HG03039 (cell line): ENCODE data around the gene FBXL7.

ENCODE experiments used
- ATAC-seq: cut with Tn5 transposase; IDR thresholded peaks from one replicate; pipeline ENCODE4 v1.9.1; 2021; ENCODE audit warnings: mild to moderate bottlenecking, moderate library complexity; ENCODE audit not compliant: unreplicated experiment

The FBXL7 gene

GRCh38 chr5:15748266-15748665 lies 248.3 kb downstream of the FBXL7 start:
- ATAC-seq, result no peak

GRCh38 chr5:15752663-15753285 lies 252.8 kb downstream of the FBXL7 start:
- no peak for ATAC-seq

- no peak for ATAC-seq
These were observed 253.8 kb downstream of the FBXL7 start for GRCh38 chr5:15753752-15754151.

- ATAC-seq, result no peak
These were observed 257.1 kb downstream of the FBXL7 start for GRCh38 chr5:15757103-15757502.

DNA sequence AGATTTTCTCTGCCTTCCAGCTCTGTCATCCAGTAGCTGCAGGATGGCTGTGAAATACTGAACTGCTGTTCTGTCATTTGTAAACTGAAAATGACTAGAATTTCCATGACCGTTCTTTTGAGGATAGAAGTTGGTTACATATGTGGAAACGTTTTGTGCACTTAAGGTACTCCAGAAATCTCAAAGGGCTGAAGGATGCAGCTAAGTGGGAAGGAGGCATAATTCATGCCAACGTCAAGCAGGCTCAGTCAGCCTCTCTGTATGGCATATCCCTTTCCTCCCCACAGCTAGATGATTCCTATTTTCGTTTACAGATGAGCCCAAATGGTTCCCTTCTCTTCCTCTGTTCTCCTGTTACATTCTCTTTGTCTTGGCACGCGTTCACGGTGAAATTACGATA lies 257.6 kb downstream of the FBXL7 start:
- ATAC-seq, result no peak

GRCh38 chr5:15762668-15763067 lies 262.7 kb downstream of the FBXL7 start:
- no peak for ATAC-seq

GRCh38 chr5:15763754-15764153 lies 263.8 kb downstream of the FBXL7 start:
- ATAC-seq, result no peak

- no peak for ATAC-seq
These were observed 269.0 kb downstream of the FBXL7 start for GRCh38 chr5:15768936-15769335.

DNA sequence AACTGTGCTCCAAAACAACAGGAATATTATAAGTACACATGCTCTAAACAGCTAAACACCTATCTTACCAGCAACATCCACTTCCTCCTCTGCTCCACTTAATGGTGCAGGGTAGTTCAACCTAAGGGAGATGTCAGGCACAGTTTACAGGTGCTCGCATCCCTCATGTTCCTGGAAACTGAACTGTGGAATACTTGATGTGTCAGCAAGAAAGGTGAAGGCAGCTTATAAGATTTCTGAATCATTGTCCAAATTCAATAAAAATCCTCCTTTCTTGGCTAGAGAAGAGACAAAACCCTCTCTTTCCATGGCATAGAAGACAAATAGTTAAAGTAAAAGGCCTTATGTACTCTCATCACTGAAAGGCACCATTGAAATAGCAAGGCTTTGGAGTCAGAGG lies 272.2 kb downstream of the FBXL7 start:
- ATAC-seq, result no peak

DNA sequence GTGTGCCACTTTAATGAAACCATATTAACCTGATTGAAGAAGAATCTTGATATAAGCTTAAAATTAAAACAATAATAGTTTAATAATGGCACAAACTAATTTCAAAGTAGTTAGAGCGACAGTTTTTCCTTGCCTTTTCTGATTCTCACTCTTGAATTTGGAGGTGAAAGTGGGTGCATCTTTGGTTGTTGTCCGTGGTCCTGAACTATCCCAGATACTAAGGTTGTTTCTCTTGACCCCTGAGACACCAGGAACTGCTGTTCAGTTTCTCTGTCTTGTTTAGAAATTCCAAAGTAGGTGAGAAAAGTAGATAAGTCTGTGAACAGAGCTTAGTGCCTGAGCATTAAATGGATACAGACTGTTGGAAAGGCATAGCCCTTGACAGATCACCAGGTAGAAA lies 274.7 kb downstream of the FBXL7 start:
- no peak for ATAC-seq

GRCh38 chr5:15776346-15776745 lies 276.4 kb downstream of the FBXL7 start:
- no peak for ATAC-seq

DNA sequence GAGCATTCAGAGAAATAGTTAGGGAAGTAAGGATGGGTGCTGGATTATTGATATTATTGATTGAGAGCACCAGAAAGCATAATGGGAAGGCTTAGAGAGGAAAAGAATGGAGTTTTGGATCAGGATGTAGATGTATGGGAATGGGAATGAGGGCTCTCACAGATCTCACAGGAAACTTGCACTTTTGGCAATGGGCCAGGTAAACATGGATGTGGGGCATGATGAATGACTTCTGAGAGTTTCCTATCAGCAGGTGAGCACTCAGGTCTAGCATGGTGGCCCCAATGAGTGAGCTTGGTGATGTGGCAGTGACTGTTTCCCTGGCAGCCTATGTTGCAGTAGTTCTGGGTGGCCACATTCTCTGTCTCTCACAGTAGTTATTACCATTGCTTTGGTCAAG lies 283.8 kb downstream of the FBXL7 start:
- no peak for ATAC-seq

DNA sequence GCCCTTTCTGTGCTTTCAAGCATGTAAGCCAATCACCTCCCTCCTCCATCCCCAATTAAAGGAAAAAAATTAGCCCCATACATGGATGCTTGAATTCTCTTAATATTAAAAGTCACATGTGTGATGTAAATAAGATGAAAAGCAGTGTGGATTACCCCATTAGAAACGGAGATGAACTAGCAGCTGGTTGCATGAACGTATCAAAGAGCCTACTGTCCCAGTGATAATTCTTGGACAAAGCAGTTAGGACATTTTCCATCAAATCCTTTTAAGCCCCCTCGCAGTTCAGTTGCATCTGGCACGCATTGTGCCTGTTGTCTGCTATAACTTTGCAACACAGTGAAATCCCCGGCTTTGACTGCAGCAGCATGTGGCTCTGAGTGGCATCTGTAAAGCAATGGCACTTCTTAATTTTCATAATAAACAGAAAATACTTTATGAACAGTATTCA lies 285.6 kb downstream of the FBXL7 start:
- ATAC-seq, result no peak

DNA sequence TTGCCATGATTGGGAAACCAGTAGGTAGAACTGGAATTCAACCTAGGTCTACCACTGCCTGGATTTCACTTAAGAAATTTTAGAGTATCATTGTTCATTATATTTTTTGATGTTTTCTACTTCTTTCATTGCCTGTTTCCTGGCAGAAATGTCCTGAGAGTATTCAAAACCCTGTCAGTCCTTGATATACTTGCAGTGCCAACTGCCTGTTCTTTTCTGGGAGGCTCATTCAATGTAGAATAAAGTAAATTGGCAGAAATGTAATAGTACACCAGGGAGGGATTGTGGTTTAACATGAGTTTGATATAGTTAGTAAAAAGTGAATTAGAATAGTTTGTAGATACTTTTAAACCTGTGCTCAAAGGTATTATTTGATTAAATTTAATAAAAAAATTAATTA lies 286.3 kb downstream of the FBXL7 start:
- ATAC-seq, result no peak

DNA sequence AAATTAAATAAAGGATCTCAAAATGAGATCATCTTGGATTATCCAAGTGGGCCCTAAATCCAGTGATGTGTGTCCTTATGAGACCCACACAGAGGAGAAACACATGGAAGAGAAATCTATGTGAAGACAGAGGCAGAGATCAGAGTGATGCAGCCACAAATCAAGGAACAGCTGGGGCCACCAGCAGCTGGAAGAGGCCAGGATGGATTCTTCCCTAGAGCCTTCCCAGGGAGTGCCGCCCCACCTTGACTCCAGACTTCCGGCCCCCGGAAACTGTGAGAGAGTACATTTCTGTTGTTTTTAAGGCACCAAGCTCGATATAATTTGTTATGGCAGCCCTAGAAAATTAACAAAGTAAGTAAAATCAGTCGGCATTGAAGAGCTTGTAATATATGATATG lies 286.9 kb downstream of the FBXL7 start:
- ATAC-seq, result no peak

GRCh38 chr5:15787681-15788080 lies 287.7 kb downstream of the FBXL7 start:
- ATAC-seq, result no peak

- ATAC-seq, result no peak
These were observed 289.7 kb downstream of the FBXL7 start for GRCh38 chr5:15789642-15790041.

DNA sequence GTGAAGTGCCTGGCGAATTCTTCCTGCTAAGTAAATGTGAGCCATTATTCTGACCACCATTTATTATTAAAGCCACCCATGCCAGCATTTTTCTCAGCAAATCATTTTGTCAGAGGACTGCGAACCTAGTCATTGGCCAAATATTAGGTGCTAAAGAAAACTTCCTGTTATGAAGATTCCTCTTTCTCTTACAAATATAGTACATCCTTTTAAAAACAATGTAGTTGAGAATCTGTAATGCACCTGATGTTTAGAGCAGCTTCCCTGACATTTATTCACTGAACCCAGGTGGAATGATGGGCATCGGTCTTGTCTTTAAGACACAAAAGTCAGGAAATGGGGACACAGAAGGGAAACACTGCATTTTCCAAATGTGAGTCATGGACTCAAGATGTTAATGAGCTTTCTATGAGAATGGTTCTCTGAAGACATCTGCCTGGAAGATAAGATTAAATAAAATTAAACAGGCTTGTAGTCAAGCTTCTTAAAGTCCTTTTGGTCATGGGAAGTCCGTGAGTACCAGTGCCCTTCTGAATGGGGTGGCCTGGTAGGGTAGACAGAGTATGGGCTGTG lies 290.6 kb downstream of the FBXL7 start:
- ATAC-seq, result no peak

DNA sequence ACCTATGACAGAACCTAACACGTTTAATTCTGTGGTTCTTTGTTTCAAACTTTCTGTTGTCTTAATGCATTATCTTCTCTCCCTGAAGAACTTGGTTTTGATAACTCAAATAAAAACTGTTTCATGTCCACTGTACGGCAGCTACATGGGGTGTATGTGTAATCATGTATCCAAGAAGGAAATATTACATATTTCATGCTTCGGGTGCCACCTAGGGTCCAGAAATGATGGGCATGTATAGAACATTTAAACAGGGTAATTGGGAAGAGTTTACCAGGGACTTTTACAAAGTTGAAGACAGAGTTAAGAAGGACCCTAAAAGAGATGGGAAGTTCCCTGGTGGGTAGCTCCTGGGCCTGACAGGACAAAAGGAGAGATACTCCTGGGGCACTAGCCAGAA lies 291.3 kb downstream of the FBXL7 start:
- ATAC-seq, result no peak

DNA sequence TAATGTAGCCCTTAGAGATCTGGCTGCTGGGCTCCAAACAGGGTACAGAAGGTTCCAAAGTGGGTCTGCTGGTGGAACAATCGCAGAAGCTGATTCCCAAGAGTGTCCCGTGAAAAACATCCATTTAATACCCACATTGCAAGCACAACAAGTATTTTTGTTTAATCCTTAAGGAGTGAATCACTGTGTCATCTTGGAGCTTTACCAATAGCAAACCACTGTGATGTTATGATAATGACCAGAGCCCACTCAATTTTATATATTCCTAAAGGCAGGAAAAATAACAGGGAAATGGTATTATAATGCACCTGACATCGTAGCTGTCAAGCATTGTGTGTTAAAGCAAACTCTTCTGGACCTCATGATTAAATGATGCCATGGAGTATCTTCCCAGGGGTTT lies 291.9 kb downstream of the FBXL7 start:
- ATAC-seq, result no peak

- ATAC-seq, result no peak
These were observed 294.3 kb downstream of the FBXL7 start for GRCh38 chr5:15794052-15794985.

GRCh38 chr5:15796096-15796495 lies 296.1 kb downstream of the FBXL7 start:
- ATAC-seq, result no peak
